Left lung (tissue), 10 donors: ENCODE measurements around the gene SLC9A6. TPM values are rescaled to one million over a fixed set of nuclear protein-coding genes. Genes with fewer than 3 reads are reported as not detected.

ENCODE experiments used
- ATAC-seq: fragments of 200-7000 bp; cut with Tn5 transposase; one replicate; pipeline ENCODE4 v1.9.1; 2020; ENCODE audit warnings: moderate library complexity
- DNase-seq, 4 donors: peaks; one replicate each; pipeline ENCODE4 v3.0.0-alpha.2; 2013 to 2020
- H3K27ac ChIP-seq, 2 donors: fragments of 200-600 bp; sonication (generic) in 1 of 2; one replicate each; pipeline versions ENCODE4 v1.5.0 to v1.8.0; 2020 to 2021
- H3K27me3 ChIP-seq, 2 donors: fragments of 200-600 bp; sonication (generic) in 1 of 2; one replicate each; pipeline versions ENCODE4 v1.5.0 to v1.8.0; 2020 to 2021
- H3K36me3 ChIP-seq, 2 donors: fragments of 200-600 bp; sonication (generic) in 1 of 2; one replicate each; pipeline versions ENCODE4 v1.5.0 to v1.8.0; 2020 to 2021
- H3K4me1 ChIP-seq, 2 donors: fragments of 200-600 bp; one replicate each; pipeline ENCODE4 v1.8.0; 2021
- H3K4me3 ChIP-seq, 2 donors: fragments of 200-600 bp; sonication (generic) in 1 of 2; one replicate each; pipeline versions ENCODE4 v1.5.0 to v1.8.0; 2020 to 2021; ENCODE audit warnings: mild to moderate bottlenecking in 1 of 2
- H3K9me3 ChIP-seq, 2 donors: fragments of 200-600 bp; sonication (generic) in 1 of 2; one replicate each; pipeline versions ENCODE4 v1.5.0 to v1.8.0; 2020 to 2021
- intact Hi-C, 2 donors: fragments of 100-400 bp; cut with DNase I; formaldehyde crosslinking; loops; one replicate each; pipeline versions ENCODE4 v1.11.2 to v1.14.2; 2022
- polyA plus RNA-seq, 6 donors: library from polyadenylated mRNA; unstranded; fragments of 120-200 nt; gene quantifications; one replicate each; pipeline ENCODE4 v1.2.1, GENCODE V29; 2013; ENCODE audit not compliant: insufficient read length in 6 of 6
- total RNA-seq, 2 donors: library from RNA; stranded (reverse); fragmentation: NEBNext Ultra II Directional; extraction: Animal tissue kit (Norgen Biotek cat#: 25700); gene quantifications; one replicate each; pipeline ENCODE4 v1.2.1, GENCODE V29; 2021
- TF ChIP-seq, protein P1 (sequence below), 2 donors: fragments of 200-600 bp; sonication (generic) in 1 of 2; IDR thresholded peaks; one replicate each; pipeline versions ENCODE4 v1.5.0 to v1.8.0; 2021; ENCODE audit warnings: antibody characterized with exemption in 2 of 2
- donor health status: DM: no; HTN: yes; CAD: no.
- donor health status: DM: no; HTN: no; CAD: no.

The SLC9A6 gene
- total and polyA plus RNA-seq, 8 donors = 15.1 to 24.3 (median 21.1) TPM

DNA sequence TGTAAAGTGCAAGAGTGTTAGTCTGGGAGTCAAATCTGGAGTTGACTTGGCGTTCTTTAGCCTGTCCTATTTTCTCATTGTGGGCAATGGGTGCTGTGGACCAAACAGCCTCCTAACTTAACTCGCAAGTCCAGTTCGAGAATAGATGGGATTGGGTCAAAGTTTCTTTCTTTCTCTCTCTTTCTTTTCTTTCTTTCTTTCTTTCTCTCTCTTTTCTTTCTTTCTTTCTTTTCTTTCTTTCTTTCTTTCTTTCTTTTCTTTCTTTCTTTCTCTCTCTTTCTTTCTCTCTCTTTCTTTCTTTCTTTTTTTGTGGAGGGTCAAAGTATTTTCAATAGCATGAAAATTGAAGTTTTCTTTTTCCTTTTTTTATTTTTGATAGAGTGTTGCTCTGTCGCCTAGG lies 3.0 kb downstream of the SLC9A6 start:
- peaks cover 4 to 10% of the 10 kb centered on the region in 2 donors for H3K4me1 ChIP-seq
- TF ChIP-seq, protein P1, sequence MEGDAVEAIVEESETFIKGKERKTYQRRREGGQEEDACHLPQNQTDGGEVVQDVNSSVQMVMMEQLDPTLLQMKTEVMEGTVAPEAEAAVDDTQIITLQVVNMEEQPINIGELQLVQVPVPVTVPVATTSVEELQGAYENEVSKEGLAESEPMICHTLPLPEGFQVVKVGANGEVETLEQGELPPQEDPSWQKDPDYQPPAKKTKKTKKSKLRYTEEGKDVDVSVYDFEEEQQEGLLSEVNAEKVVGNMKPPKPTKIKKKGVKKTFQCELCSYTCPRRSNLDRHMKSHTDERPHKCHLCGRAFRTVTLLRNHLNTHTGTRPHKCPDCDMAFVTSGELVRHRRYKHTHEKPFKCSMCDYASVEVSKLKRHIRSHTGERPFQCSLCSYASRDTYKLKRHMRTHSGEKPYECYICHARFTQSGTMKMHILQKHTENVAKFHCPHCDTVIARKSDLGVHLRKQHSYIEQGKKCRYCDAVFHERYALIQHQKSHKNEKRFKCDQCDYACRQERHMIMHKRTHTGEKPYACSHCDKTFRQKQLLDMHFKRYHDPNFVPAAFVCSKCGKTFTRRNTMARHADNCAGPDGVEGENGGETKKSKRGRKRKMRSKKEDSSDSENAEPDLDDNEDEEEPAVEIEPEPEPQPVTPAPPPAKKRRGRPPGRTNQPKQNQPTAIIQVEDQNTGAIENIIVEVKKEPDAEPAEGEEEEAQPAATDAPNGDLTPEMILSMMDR (IDR thresholded peaks at IDR 0.05) = no peak
- no peaks in the 10 kb centered on the region for H3K36me3 ChIP-seq
- H3K9me3 ChIP-seq = no peaks in the 10 kb centered on the region
- DNase-seq = no peak
- intact Hi-C loops = no loop called here
- no peak overlapping the region for H3K27ac ChIP-seq
- no peak for ATAC-seq
- H3K4me3 ChIP-seq = no peak overlapping the region
- H3K27me3 ChIP-seq = no peaks in the 10 kb centered on the region

DNA sequence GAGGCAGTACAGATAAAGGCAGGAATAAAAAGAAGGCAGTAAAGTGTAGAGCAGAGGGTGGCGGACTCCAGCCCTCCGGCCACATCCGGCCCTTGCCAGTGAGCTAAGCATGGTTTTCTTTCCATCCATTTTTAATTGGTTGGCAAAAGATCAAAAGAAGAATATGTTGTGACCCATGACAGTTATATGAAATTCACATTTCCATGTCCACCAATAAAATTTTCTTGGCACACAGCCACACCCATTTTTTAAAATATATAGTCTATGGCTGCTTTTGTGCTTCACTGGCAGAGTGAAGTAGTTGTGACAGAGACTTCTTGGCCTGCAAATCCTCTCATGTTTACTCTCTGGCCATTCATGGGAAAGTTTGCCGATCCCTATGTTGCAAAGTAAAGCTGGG lies 29.8 kb downstream of the SLC9A6 start:
- Histone ChIP-seq H3K27ac (no peak overlapping the region), H3K9me3 (no peaks in the 10 kb centered on the region), H3K4me3 (no peak overlapping the region), H3K4me1 (no peaks in the 10 kb centered on the region), H3K36me3 (peaks cover 0 to 26% of the 10 kb centered on the region in 2 donors), H3K27me3 (no peaks in the 10 kb centered on the region)
- ATAC-seq = no peak
- no peak for DNase-seq
- intact Hi-C loops = no loop called here
- TF ChIP-seq, protein P1 (IDR thresholded peaks at IDR 0.05) = no peak

DNA sequence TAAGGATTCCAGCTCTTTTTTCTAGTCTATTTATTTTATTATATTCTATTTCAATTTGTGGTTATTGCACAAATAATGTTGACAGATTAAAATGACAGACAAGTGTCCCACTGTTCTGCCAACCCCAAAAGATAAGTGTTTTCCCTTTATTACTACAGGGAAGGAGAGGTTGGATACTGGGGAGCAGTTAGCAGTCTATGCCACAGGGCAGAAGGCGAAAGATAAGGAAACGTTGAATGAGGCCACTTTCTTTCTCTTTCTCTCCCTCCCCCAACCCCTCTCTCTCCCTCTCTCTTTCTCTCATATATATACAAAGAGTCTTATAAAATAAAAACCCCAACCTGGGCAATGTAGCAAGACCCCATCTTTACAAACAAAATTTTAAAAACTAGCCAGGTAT lies 31.6 kb downstream of the SLC9A6 start:
- no peak for ATAC-seq
- TF ChIP-seq, protein P1 (IDR thresholded peaks at IDR 0.05) = no peak
- peaks cover 0 to 33% of the 10 kb centered on the region in 2 donors for H3K36me3 ChIP-seq
- no peak for DNase-seq
- no peak overlapping the region for H3K4me3 ChIP-seq
- H3K27me3 ChIP-seq = no peaks in the 10 kb centered on the region
- no peaks in the 10 kb centered on the region for H3K9me3 ChIP-seq
- H3K4me1 ChIP-seq = no peaks in the 10 kb centered on the region
- H3K27ac ChIP-seq = no peak overlapping the region
- intact Hi-C loops = no loop called here

DNA sequence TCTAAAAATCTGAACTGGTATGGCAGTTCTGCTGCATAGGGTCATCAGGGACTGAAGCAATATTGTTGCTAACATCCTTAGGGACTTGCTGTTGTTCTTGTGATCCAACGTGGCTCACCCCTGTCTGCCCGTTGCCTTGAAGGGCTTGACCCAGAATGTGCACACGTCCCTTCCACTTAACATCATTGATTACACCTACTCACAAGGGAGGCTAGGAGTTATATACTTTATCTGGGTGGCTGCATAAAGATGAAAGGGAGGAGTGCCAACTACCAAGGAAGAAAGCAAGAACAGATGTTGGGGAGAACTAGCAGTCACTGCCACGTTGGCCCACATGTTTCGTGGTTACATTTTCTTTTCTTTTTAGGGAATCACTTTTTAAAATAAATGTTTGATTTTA lies 34.0 kb downstream of the SLC9A6 start:
- Histone ChIP-seq H3K9me3 (no peaks in the 10 kb centered on the region), H3K36me3 (peaks cover 0 to 22% of the 10 kb centered on the region in 2 donors), H3K27me3 (no peaks in the 10 kb centered on the region), H3K4me3 (no peak overlapping the region), H3K4me1 (no peaks in the 10 kb centered on the region), H3K27ac (no peak overlapping the region)
- intact Hi-C loops = no loop called here
- no peak for DNase-seq
- TF ChIP-seq, protein P1 (IDR thresholded peaks at IDR 0.05) = no peak
- no peak for ATAC-seq

DNA sequence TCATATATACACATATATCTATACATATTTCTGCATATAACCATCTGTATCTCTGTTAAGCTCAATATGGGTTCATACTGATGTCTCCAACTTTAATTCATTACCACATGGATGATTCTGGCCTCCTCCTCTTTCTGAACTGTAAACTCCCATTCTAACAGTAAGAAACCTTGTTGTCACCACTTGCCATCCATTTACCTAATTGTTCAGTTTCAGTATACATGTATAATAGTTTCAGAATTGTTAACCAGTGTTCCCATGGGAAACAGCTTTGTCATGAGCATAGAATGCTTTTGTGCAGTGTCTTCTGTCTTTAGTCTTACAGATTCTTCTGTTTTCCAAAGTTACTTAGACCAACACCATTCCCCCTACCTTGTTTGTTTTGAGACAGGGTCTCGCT lies 35.9 kb downstream of the SLC9A6 start:
- TF ChIP-seq, protein P1 (IDR thresholded peaks at IDR 0.05) = no peak
- H3K9me3 ChIP-seq = no peaks in the 10 kb centered on the region
- H3K27ac ChIP-seq = no peak overlapping the region
- intact Hi-C loops = loop anchor here in 1 of 2 donors (10.0 kb wide), 1 partner anchor 244 kb away; no protein-coding TSS in a partner anchor
- H3K36me3 ChIP-seq = peaks cover 0 to 17% of the 10 kb centered on the region in 2 donors
- H3K4me3 ChIP-seq = no peak overlapping the region
- ATAC-seq (no peak), DNase-seq (no peak)
- H3K4me1 ChIP-seq = no peaks in the 10 kb centered on the region
- no peaks in the 10 kb centered on the region for H3K27me3 ChIP-seq
